NCI-H446 treated with DMSO at 0.1 percent for 48 hours (cell line): ENCODE measurements around the gene RASSF7.

ENCODE experiments used
- DNase-seq: peaks from one replicate; lab custom pipeline; 2025; lab: John Stamatoyannopoulos, UW

RASSF7 gene

DNA sequence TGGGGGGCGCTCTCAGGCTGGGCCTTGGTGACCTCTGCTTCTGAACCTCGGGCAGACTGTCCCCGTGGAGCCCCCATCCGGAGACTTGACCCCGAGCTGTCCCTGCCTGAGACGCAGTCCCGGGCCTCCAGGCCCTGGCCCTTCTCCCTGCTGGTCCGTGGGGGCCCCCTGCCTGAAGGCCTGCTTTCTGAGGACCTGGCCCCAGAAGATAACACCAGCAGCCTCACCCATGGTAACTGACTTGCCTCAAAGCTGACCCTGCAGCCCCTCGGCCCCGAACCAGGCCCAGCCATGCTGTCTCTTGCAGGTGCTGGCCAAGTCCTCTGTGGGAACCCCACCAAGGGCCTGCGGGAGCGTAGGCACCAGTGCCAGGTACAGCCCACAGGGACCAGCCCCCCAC lies 9.2 kb upstream of the RASSF7 start:
- DNase-seq = no peak

DNA sequence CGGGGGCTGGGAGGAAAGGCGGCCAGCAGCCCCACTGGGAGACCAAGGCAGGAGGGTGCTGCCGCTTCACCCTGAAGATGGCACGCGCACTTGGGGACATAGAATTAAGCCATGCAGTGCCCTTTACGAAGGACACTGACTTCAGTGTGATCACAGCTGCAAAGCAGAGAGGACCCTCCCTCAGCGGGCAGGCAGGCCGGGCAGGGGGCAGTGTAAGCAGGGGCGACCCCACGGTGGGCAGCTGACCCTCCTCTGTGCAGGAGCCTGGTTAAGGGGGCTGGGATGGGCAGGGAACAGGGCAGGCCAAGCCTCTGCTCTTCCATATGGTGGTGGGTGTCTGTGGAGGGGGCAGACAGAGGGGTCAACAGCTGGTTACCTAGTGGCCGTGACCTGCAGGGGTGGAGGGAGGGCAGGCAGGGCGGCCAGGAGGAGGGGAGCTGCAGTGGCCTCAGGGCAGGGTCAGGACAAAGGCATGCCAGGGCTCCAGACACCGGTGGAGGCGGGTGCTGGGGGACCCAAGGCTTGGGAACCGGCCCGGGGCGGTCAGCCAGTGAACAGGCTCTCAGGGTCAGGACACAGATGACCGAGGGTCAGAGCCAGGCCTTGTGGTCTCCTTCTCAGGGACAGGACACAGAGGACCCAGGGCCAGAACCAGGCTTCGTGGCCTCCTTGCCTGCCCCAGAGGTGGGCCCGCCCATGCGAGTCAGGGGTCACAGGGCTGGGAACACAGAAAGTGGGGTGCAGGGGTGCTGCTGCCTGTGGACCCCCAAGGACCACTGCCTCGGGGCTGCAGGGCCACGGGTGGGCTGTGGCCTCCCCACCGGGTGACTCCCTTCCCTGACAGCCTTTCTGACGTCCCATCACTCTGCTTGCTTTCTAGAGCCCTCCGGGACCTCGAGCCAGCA lies 7.4 kb upstream of the RASSF7 start:
- DNase-seq = no peak

DNA sequence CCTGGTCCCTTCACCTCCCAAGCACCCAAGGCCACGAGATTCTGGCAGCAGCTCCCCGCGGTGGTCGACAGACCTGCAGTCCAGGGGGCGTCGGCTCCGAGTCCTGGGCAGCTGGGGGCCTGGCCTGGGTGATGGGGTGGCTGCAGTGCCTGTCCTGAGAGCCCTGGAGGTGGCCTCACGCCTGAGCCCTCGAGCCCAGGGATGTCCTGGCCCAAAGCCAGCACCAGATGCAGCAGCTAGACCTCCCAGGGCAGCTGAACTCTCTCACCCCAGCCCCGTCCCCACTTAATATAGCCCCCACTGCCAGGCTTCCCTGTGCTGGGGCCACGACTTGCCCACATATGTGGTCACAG lies 6.8 kb upstream of the RASSF7 start:
- DNase-seq = no peak

DNA sequence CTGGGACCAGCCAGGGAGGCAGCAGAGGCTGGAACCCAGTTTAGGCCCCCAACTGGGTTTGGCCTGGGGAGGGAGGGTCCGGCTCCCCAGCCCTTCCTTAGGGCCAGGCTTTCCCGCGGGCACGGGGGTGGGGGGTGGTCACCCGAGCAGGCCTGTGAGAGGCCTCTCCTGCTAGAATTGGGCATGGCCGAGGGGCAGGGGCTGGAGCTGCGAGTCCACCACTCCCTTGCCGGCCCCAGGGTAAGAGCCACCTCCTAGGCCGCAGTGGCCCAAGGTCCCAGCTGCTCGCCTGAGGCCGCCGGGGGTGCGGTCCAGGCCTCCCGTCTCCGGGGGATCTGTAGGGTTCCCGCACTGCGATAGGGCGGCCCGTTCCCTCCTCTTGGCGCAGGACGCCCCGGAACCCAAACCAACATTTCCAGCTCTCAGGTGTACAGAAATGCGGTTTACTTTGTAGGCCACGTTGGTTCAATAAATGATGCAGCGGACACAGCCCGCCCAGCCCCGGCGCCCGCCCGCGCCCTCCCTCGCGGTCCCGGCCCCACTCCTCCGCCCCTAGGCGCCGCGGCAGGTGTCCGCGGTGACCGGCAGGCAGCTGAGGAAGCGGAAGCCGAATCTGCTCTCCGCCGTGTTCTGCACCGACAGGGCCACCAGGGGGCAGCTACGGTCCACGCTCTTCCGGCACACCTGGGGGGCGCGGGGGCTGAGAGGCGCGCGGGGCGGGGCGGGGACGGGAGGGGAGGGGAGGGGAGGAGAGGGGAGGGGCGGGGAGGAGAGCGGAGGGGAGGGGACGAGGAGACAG lies 6.1 kb upstream of the RASSF7 start:
- DNase-seq = no peak

DNA sequence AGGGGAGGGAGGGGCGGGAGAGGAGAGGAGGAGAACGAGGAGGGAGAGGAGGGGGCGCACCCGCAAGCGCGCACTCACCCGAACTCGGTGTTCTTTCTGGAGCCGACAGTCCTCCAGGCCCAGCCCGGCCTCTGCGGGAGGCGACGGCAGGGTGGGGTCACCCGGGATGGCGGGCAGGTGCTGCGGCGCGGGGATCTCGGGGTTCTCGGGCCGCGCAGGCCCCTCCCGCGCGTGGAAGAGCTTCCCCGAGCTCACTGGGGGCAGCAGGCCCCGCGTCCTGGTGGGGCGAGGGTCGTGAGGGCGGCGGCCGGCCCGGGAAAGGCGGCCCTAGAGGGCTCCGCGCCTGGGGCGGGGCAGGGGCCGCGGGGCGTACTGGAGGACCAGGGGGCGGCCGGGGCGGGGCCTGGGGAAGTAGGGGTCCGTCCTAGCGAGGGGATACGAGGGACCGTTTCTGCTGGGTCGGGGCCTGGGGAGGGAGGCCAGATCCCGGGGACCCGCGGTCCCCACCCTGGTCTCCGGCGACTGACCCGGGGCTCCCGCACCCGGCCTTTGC lies 5.5 kb upstream of the RASSF7 start:
- DNase-seq = no peak

DNA sequence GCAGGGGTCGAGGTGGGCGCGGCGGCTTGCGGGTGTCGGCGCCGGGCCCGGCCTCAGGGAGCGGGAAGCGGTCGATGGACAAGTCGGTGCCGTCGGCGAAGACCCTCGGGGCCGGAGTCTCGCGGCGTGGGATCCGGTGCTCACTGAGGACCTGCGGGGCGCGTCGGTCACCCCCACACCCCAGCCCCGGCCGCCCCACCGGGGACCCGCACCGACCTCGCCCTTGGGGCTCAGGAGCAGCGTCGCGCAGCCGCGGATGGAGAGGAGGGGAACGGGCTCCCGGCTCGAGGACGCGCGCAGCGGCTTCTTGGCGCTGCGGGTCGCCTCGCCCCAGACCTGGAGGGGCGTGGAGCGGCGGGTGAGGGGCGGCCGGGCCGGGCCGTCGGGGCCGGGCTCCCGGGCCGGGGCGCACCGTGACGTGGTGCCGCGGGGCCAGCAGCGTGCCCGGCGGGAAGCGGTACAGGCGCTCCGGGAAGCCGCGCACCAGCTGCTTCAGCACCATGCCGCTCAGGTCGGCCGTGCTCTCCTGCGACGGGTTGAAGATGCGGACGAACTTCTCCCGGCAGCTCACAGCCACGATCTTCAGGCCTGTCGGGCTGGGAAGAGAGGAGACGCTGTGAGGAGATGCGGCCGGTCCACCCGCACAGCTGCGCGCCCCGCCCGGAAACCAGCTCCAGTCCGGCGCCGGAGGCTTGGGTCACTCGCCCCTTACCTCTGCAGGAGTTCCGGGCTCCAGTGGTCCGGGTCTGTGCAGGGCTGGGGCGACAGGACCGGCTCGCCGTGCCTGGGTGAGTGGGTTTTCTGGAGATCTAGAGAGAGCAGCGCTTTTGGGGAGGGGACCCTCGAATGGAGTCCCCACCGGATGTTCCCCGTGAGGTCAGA lies 4.7 kb upstream of the RASSF7 start:
- DNase-seq = no peak

DNA sequence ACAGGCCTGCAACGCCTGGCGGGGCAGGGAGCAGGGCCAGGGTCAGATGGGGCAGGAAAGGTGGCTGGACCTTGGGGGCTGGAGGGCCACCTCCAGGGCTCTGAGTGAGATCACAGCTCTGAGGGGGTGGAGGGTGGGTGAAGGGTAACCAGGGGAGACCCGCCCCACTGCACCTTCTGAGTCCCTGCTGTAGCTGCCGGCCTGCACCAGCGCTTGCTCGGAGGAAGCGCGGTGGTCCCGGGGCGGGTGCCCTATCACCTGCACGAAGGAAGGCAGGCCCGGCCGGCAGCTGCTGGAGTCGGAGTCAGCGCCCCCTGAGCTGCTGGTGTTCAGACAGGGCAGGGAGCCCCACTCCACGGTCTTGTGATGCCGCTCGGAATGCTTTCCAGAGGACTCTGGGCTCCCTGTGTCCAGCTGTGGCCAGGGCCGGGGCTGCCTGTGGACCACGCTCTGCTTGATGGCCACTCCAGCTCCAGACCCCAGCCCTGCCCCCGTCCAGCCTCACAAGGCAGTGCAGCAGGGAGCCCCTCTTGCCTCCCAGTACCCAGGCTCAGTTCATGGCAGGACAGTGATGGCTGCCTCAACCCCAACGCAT lies 4.0 kb upstream of the RASSF7 start:
- DNase-seq = no peak

DNA sequence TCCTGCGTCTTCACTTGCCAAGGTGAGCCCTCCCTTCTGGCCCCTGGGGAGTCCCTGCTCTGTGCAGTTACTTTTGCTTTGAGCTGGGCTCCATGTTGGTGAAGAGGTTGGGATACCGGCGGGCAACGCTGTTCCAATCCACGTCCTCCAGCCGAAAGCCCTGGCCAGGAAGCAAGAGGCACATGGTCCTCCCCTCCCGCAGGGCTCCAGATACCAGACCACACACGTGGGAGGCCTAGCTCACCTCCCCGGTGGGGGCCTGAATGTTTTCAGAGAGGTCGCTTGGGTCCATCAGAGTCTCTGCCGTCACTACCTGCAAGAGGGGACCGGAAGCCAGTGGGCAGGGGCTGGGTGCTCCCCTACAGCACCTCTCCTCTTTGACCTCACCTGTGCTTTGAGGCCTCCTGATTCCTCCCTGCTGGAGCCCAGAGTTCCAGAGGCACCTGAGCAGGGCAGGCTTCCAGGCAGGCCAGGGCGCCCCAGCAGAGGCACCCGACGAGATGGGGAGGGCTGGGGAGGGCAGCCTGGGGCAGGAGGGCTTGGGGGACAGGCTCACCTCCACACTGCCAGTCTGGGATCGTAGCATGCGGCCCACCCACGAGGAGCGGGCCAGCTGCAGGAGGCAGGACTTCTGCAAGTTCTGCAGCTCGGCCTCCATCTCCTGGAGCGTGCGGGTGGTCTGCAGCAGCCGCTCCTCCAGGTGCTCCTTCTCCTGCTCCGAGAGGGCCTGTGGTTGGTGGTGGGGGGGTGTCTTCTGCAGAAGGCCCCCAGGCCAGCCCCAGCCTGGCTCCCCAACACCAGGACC lies 3.2 kb upstream of the RASSF7 start:
- no peak for DNase-seq

DNA sequence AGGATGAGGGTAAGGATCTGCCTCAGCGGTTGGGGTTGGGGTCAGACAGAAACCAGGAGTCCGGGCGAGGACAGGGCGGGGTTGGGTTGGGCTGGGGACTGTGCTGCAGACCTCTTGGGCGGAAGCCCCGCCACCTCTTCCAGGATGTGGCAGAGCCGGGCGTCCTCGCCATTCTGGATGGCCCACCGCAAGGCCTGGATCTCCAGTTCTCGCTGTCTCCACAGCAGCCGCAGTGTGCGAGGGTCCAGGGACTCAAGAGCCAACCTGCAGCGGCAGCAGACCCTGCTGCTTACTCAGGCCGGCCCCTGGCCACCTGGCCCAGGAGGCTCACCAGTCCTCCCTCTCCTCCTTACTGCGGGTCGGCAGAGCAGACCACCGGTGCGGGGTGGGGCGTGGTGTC lies 2.3 kb upstream of the RASSF7 start:
- DNase-seq = no peak

DNA sequence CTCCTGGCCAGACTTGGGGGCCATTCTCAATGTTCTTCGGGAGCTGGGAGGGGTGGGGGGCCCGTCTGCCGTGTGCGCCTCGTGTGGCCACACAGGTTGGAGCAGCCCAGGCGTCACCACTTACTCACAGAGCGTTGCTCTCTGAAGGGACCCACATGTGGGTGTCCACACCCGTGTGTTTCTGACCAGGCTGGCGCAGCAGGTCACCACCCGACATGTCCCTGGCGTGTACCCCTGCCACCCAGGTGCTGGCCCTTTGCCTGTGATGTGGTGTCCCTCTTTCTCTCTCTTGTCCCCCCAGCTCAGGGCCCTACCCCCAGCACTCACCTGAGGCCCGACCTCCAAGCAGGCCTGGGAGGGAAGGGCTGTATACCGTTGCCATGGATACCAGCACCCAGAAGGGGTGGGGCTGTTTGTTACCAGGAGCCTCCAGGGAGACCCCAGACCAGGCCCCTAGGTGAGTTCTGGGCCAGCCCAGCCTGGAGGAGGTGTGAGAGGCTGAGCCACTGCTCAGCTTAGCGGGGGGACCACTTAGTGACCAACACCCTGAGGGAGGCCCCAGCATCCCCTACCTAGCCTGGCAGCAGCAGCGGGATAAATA lies 1.6 kb upstream of the RASSF7 start:
- no peak for DNase-seq

DNA sequence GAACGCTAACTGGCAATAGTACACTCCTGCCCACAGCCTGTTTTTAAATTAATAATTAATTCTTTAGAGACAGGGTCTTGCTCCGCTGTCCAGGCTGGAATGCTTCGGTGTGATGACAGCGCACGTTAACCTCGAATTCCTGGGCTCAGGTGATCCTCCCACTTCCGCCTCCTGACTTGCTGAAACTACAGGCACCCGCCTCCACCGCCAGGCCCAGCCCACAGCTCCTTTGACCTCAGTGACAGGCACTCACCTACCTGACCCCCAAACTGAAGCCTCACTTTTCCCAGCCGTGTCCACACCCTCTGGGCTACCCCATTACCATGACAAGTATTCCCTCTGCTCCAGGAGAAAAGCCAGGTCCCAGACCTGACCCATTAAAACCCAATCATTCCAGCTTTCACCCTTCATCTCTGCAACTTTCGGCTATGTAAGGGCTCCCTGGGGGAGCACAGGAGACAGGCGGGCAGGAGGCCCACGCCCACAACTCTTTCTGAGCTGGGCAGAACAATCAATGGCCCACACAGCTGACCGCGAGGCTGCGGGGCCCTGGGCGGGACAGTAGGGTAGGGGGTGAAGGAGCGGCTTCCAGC lies 962 bp upstream of the RASSF7 start:
- no peak for DNase-seq

DNA sequence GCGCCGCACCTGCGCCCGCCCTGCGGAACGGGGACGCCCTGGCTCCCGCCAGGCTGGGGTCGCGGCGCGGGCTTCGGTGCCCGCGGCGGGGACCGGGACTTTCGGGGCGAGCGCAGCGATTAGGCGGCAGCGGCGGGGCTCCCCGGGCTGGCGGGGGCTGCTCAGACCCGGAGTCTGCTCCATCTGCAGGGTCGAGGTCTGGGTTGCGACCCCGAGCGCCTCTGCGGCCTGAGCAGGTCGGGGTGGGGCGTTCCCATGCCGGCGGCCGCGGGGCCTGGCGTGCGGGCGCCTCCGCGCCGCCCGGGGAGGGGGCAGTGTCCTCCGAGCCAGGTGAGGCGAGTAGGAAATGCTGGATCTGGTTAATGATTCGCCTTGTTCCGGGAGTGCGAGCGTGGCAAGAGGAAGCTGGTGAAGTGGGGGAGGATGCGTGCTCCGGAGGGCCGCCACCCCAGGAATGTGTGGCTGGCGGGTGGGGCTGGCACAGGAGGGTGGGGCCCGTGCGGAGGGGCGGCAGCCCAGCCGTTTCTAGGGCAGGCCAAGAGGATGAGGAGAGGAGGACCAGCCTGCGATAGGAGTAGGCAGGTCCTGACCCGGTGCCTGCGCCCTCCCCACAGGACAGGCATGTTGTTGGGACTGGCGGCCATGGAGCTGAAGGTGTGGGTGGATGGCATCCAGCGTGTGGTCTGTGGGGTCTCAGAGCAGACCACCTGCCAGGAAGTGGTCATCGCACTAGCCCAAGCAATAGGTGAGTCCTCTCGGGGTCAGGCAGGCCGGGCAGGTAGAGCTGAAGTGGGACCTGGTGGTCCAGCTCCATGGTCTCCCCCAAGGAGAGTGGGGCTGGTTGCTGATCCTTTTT lies 606 bp downstream of the RASSF7 start:
- DNase-seq = no peak

DNA sequence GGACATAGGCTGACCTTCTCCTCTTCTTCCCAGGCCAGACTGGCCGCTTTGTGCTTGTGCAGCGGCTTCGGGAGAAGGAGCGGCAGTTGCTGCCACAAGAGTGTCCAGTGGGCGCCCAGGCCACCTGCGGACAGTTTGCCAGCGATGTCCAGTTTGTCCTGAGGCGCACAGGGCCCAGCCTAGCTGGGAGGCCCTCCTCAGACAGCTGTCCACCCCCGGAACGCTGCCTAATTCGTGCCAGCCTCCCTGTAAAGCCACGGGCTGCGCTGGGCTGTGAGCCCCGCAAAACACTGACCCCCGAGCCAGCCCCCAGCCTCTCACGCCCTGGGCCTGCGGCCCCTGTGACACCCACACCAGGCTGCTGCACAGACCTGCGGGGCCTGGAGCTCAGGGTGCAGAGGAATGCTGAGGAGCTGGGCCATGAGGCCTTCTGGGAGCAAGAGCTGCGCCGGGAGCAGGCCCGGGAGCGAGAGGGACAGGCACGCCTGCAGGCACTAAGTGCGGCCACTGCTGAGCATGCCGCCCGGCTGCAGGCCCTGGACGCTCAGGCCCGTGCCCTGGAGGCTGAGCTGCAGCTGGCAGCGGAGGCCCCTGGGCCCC lies 1.4 kb downstream of the RASSF7 start:
- DNase-seq = no peak

DNA sequence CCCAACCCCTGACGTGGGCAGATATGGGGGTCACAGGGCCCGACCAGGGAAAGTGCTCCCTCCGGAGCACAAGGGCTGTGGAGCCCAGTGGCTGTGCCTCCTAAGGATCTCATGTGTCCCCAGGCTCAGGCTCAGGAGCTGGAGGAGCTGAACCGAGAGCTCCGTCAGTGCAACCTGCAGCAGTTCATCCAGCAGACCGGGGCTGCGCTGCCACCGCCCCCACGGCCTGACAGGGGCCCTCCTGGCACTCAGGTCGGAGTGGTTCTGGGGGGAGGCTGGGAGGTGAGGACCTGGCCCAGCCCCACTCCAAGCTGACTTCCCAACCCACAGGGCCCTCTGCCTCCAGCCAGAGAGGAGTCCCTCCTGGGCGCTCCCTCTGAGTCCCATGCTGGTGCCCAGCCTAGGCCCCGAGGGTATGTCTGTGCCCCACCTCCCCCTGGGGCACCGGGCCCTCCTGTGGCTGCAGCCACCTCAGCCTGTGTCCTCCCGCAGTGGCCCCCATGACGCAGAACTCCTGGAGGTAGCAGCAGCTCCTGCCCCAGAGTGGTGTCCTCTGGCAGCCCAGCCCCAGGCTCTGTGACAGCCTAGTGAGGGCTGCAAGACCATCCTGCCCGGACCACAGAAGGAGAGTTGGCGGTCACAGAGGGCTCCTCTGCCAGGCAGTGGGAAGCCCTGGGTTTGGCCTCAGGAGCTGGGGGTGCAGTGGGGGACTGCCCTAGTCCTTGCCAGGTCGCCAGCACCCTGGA lies 2.5 kb downstream of the RASSF7 start:
- DNase-seq = no peak

DNA sequence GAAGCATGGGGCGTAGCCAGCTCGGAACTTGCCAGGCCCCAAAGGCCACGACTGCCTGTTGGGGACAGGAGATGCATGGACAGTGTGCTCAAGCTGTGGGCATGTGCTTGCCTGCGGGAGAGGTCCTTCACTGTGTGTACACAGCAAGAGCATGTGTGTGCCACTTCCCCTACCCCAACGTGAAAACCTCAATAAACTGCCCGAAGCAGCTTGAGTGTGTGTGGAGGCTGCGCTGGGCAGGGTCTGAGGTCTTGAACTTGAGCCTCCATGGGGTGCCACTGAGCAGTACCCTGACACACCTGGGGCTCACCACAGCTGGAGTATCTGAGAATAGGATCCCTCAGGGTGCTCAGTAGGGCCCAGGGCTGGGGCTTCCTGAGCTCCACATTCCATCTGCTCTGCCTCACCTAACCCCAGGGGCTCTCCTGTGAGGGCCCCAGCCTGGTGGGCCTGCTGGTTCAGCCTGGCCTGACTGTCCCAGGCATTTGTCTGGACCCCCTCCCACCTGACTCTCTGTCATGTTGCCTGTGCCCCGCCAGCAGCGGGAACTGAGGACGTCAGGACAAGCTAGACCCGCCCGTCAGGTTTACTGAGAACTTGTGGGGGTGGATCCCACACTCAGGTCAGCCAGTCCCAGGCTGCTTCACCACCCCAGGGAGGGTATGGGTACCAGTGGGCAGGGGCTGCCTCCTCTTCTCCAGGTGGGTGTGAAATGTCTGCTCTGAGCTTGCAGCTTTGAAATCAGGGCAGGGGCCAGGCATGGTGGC lies 3.2 kb downstream of the RASSF7 start:
- DNase-seq = no peak

DNA sequence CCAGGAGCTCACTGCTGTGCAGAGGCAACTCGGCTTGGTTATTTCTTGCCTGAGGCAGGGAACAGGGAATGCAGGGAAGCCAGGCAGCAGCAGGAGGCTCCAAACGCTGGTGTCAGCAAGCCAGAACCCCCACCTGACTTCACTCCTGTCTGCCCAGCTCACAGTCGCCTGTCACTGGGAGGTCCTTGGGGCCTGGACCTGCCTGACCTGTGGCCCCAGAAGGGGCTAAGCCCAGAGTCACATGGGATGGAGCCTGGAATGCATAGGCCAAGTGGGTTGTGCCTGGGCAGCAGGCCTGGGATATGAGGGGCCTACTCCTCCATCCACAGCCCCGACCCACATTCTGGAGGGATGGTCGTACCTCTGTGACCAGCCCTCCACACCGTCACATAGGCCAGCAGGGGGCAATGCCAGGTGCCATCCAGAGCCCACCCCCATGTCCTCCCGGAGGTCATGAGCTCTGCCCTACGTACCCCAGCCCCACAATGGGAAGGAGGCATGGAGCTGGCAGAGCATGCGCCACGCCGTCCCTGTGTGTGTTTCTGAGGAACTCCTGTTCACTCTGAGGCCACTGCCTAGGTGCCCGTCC lies 5.2 kb downstream of the RASSF7 start:
- no peak for DNase-seq
